DND-41 (cell line): ENCODE data around the gene SLC25A13.

Experiments
- EZH2 ChIP-seq: IDR thresholded peaks from 3 replicates; pipeline ENCODE4 v1.6.1; 2012; ENCODE audit warnings: borderline replicate concordance, low read depth, mild to moderate bottlenecking, moderate library complexity, low read length, inconsistent platforms; ENCODE audit not compliant: severe bottlenecking
- TF ChIP-seq, protein P1 (sequence below): IDR thresholded peaks from 2 replicates; pipeline ENCODE4 v1.5.1; 2012; ENCODE audit warnings: borderline replicate concordance, low read length, moderate library complexity, mild to moderate bottlenecking; ENCODE audit not compliant: poor library complexity, severe bottlenecking; ENCODE audit errors: extremely low read depth

DNA sequence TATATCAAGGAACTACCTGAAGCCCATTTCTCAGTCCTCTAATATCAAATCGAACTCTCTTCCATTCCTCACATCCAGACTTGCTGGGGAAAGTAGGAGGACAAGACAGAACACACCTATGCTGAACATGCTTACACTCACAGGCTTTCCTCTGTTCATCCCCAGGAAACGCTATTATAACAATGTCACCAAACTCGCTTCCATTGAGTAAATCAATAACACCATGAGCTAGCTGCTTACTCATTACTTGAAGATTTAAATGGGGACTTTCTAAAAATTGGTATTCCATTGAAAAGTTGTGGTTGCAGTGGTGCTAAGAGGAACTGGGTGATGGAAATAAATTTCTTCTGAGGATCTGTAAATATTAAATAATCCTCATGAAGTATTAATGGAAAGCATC lies 88.8 kb downstream of the SLC25A13 start:
- TF ChIP-seq, protein P1, sequence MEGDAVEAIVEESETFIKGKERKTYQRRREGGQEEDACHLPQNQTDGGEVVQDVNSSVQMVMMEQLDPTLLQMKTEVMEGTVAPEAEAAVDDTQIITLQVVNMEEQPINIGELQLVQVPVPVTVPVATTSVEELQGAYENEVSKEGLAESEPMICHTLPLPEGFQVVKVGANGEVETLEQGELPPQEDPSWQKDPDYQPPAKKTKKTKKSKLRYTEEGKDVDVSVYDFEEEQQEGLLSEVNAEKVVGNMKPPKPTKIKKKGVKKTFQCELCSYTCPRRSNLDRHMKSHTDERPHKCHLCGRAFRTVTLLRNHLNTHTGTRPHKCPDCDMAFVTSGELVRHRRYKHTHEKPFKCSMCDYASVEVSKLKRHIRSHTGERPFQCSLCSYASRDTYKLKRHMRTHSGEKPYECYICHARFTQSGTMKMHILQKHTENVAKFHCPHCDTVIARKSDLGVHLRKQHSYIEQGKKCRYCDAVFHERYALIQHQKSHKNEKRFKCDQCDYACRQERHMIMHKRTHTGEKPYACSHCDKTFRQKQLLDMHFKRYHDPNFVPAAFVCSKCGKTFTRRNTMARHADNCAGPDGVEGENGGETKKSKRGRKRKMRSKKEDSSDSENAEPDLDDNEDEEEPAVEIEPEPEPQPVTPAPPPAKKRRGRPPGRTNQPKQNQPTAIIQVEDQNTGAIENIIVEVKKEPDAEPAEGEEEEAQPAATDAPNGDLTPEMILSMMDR: no peak
- TF ChIP-seq EZH2: no peak
